ENCODE measurements around the gene C13orf42.

Gene C13orf42

GRCh38 chr13:51041126-51041525, 69.9 kb downstream of the C13orf42 start:
- H3K9me3 ChIP-seq (ENCODE audit: control insufficient read depth, low read length): no peaks in the 10 kb centered on the region
- no peak overlapping the region for H4K91ac ChIP-seq (ENCODE audit: low read length)
- H3K36me3 ChIP-seq (ENCODE audit: control insufficient read depth in 1 of 2, insufficient read depth in 2 of 2, low read depth in 1 of 2, low read length in 2 of 2): no peaks in the 10 kb centered on the region
- H3K4me1 ChIP-seq (ENCODE audit: control insufficient read depth, insufficient read depth, low read depth, low read length): no peaks in the 10 kb centered on the region
- H3K4ac ChIP-seq (ENCODE audit: low read depth in 1 of 2, low read length in 2 of 2): no peak overlapping the region
- no peak overlapping the region for H2AK5ac ChIP-seq (ENCODE audit: low read length, severe bottlenecking)
- no peak overlapping the region for H3K27ac ChIP-seq (ENCODE audit: low read length, poor library complexity, severe bottlenecking)
- no peak for DNase-seq
- H2BK15ac ChIP-seq (ENCODE audit: low read depth, poor library complexity, severe bottlenecking): no peak overlapping the region
- no peak overlapping the region for H3K9ac ChIP-seq (ENCODE audit: low read length)
- H2BK5ac ChIP-seq (ENCODE audit: low read depth, low read length, poor library complexity, severe bottlenecking): no peak overlapping the region
- H2BK120ac ChIP-seq (ENCODE audit: low read depth, low read length): no peak overlapping the region
- no peak overlapping the region for H3K23ac ChIP-seq (ENCODE audit: low read length in 2 of 2)
- H3K27me3 ChIP-seq (ENCODE audit: control insufficient read depth in 1 of 2, insufficient read depth in 1 of 2, low read length in 2 of 2): peaks cover 1 to 6% of the 10 kb centered on the region in 2 experiments
- 96% methylated on average over 4 of the region's 4 CpGs for WGBS
- H3K4me2 ChIP-seq (ENCODE audit: low read length, poor library complexity, severe bottlenecking): no peak overlapping the region
- H3K18ac ChIP-seq (ENCODE audit: low read depth in 1 of 2, low read length in 2 of 2): no peak overlapping the region
- H3K14ac ChIP-seq (ENCODE audit: low read length in 2 of 2): no peak overlapping the region
- H4K8ac ChIP-seq (ENCODE audit: low read length): no peak overlapping the region
- H3K4me3 ChIP-seq (ENCODE audit: insufficient read depth in 1 of 2, low read depth in 1 of 2, low read length in 2 of 2): no peak overlapping the region
- no peaks in the 10 kb centered on the region for H3K79me1 ChIP-seq (replicated peaks; ENCODE audit: low read length, poor library complexity, severe bottlenecking)
- no peak overlapping the region for H2BK12ac ChIP-seq (ENCODE audit: low read length in 2 of 2)
- no peak overlapping the region for H2AFZ ChIP-seq (ENCODE audit: low read depth, low read length)

- no peak overlapping the region for H3K27ac ChIP-seq (ENCODE audit: low read length, poor library complexity, severe bottlenecking)
- no peak overlapping the region for H4K91ac ChIP-seq (ENCODE audit: low read length)
- H2BK12ac ChIP-seq (ENCODE audit: low read length in 2 of 2): no peak overlapping the region
- peaks cover 5 to 6% of the 10 kb centered on the region in 2 experiments for H3K27me3 ChIP-seq (ENCODE audit: control insufficient read depth in 1 of 2, insufficient read depth in 1 of 2, low read length in 2 of 2)
- no peak overlapping the region for H3K23ac ChIP-seq (ENCODE audit: low read length in 2 of 2)
- H3K14ac ChIP-seq (ENCODE audit: low read length in 2 of 2): no peak overlapping the region
- no peaks in the 10 kb centered on the region for H3K9me3 ChIP-seq (ENCODE audit: control insufficient read depth, low read length)
- no peak overlapping the region for H3K4ac ChIP-seq (ENCODE audit: low read depth in 1 of 2, low read length in 2 of 2)
- H3K79me1 ChIP-seq (replicated peaks; ENCODE audit: low read length, poor library complexity, severe bottlenecking): no peaks in the 10 kb centered on the region
- H2BK120ac ChIP-seq (ENCODE audit: low read depth, low read length): no peak overlapping the region
- H2BK5ac ChIP-seq (ENCODE audit: low read depth, low read length, poor library complexity, severe bottlenecking): no peak overlapping the region
- H3K4me1 ChIP-seq (ENCODE audit: control insufficient read depth, insufficient read depth, low read depth, low read length): no peaks in the 10 kb centered on the region
- H3K36me3 ChIP-seq (ENCODE audit: control insufficient read depth in 1 of 2, insufficient read depth in 2 of 2, low read depth in 1 of 2, low read length in 2 of 2): no peaks in the 10 kb centered on the region
- 68% methylated on average over 7 of the region's 7 CpGs for WGBS
- H3K18ac ChIP-seq (ENCODE audit: low read depth in 1 of 2, low read length in 2 of 2): no peak overlapping the region
- no peak overlapping the region for H3K4me3 ChIP-seq (ENCODE audit: insufficient read depth in 1 of 2, low read depth in 1 of 2, low read length in 2 of 2)
- H3K9ac ChIP-seq (ENCODE audit: low read length): no peak overlapping the region
- no peak overlapping the region for H2AK5ac ChIP-seq (ENCODE audit: low read length, severe bottlenecking)
- no peak overlapping the region for H4K8ac ChIP-seq (ENCODE audit: low read length)
- no peak overlapping the region for H2BK15ac ChIP-seq (ENCODE audit: low read depth, poor library complexity, severe bottlenecking)
- H2AFZ ChIP-seq (ENCODE audit: low read depth, low read length): no peak overlapping the region
- no peak for DNase-seq
- no peak overlapping the region for H3K4me2 ChIP-seq (ENCODE audit: low read length, poor library complexity, severe bottlenecking)
Observed at GRCh38 chr13:51040431-51040830, 70.6 kb downstream of the C13orf42 start.

- Histone ChIP-seq H2BK12ac (ENCODE audit: low read length in 2 of 2) (no peak overlapping the region), H3K18ac (ENCODE audit: low read depth in 1 of 2, low read length in 2 of 2) (no peak overlapping the region), H3K14ac (ENCODE audit: low read length in 2 of 2) (no peak overlapping the region), H3K27me3 (ENCODE audit: control insufficient read depth in 1 of 2, insufficient read depth in 1 of 2, low read length in 2 of 2) (peaks cover 5 to 6% of the 10 kb centered on the region in 2 experiments), H2AK5ac (ENCODE audit: low read length, severe bottlenecking) (no peak overlapping the region), H3K4me2 (ENCODE audit: low read length, poor library complexity, severe bottlenecking) (no peak overlapping the region), H3K36me3 (ENCODE audit: control insufficient read depth in 1 of 2, insufficient read depth in 2 of 2, low read depth in 1 of 2, low read length in 2 of 2) (no peaks in the 10 kb centered on the region), H3K79me1 (replicated peaks; ENCODE audit: low read length, poor library complexity, severe bottlenecking) (no peaks in the 10 kb centered on the region), H3K23ac (ENCODE audit: low read length in 2 of 2) (no peak overlapping the region), H3K9ac (ENCODE audit: low read length) (no peak overlapping the region), H4K91ac (ENCODE audit: low read length) (no peak overlapping the region), H3K4me1 (ENCODE audit: control insufficient read depth, insufficient read depth, low read depth, low read length) (no peaks in the 10 kb centered on the region), H3K4ac (ENCODE audit: low read depth in 1 of 2, low read length in 2 of 2) (no peak overlapping the region), H4K8ac (ENCODE audit: low read length) (no peak overlapping the region), H3K9me3 (ENCODE audit: control insufficient read depth, low read length) (no peaks in the 10 kb centered on the region), H2BK120ac (ENCODE audit: low read depth, low read length) (no peak overlapping the region), H2BK15ac (ENCODE audit: low read depth, poor library complexity, severe bottlenecking) (no peak overlapping the region), H2BK5ac (ENCODE audit: low read depth, low read length, poor library complexity, severe bottlenecking) (no peak overlapping the region), H3K4me3 (ENCODE audit: insufficient read depth in 1 of 2, low read depth in 1 of 2, low read length in 2 of 2) (no peak overlapping the region), H2AFZ (ENCODE audit: low read depth, low read length) (no peak overlapping the region), H3K27ac (ENCODE audit: low read length, poor library complexity, severe bottlenecking) (no peak overlapping the region)
- DNase-seq: no peak
- 88% methylated on average over 1 of the region's 2 CpGs for WGBS
Observed at GRCh38 chr13:51036418-51036817, 74.7 kb downstream of the C13orf42 start.

GRCh38 chr13:51035978-51036377, 75.1 kb downstream of the C13orf42 start:
- Histone ChIP-seq H3K4me2 (ENCODE audit: low read length, poor library complexity, severe bottlenecking) (no peak overlapping the region), H3K4me1 (ENCODE audit: control insufficient read depth, insufficient read depth, low read depth, low read length) (no peaks in the 10 kb centered on the region), H2AK5ac (ENCODE audit: low read length, severe bottlenecking) (no peak overlapping the region), H3K27me3 (ENCODE audit: control insufficient read depth in 1 of 2, insufficient read depth in 1 of 2, low read length in 2 of 2) (peaks cover 3 to 5% of the 10 kb centered on the region in 2 experiments), H3K18ac (ENCODE audit: low read depth in 1 of 2, low read length in 2 of 2) (no peak overlapping the region), H2AFZ (ENCODE audit: low read depth, low read length) (no peak overlapping the region), H3K4ac (ENCODE audit: low read depth in 1 of 2, low read length in 2 of 2) (no peak overlapping the region), H3K36me3 (ENCODE audit: control insufficient read depth in 1 of 2, insufficient read depth in 2 of 2, low read depth in 1 of 2, low read length in 2 of 2) (no peaks in the 10 kb centered on the region), H3K14ac (ENCODE audit: low read length in 2 of 2) (no peak overlapping the region), H2BK5ac (ENCODE audit: low read depth, low read length, poor library complexity, severe bottlenecking) (no peak overlapping the region), H2BK15ac (ENCODE audit: low read depth, poor library complexity, severe bottlenecking) (no peak overlapping the region), H4K8ac (ENCODE audit: low read length) (no peak overlapping the region), H3K23ac (ENCODE audit: low read length in 2 of 2) (no peak overlapping the region), H3K27ac (ENCODE audit: low read length, poor library complexity, severe bottlenecking) (no peak overlapping the region), H2BK120ac (ENCODE audit: low read depth, low read length) (no peak overlapping the region), H4K91ac (ENCODE audit: low read length) (no peak overlapping the region), H3K79me1 (replicated peaks; ENCODE audit: low read length, poor library complexity, severe bottlenecking) (no peaks in the 10 kb centered on the region), H3K4me3 (ENCODE audit: insufficient read depth in 1 of 2, low read depth in 1 of 2, low read length in 2 of 2) (no peak overlapping the region), H3K9me3 (ENCODE audit: control insufficient read depth, low read length) (no peaks in the 10 kb centered on the region), H3K9ac (ENCODE audit: low read length) (no peak overlapping the region), H2BK12ac (ENCODE audit: low read length in 2 of 2) (no peak overlapping the region)
- DNase-seq: no peak
- 90% methylated on average over 2 of the region's 2 CpGs for WGBS
